Aorta (tissue), 5 donors: ENCODE results near the gene TMEM135. TPM values are rescaled to one million over a fixed set of nuclear protein-coding genes. Genes with fewer than 3 reads are reported as not detected.

Experiments used
- ATAC-seq: fragments of 200-7000 bp; cut with Tn5 transposase; one replicate; pipeline ENCODE4 v1.9.1; 2022; ENCODE audit warnings: moderate library complexity; ENCODE audit not compliant: low FRiP score
- DNase-seq, 2 donors: peaks; one replicate each; pipeline ENCODE4 v3.0.0-alpha.2; 2020
- H3K27ac ChIP-seq, 2 donors: one replicate each; pipeline ENCODE4 v1.5.1; 2013; ENCODE audit warnings: low read length in 2 of 2, mild to moderate bottlenecking in 2 of 2, moderate library complexity in 2 of 2, control low read depth in 1 of 2, inconsistent platforms in 1 of 2, low read depth in 1 of 2
- H3K27me3 ChIP-seq, 2 donors: one replicate each; pipeline ENCODE4 v1.6.1; 2013; ENCODE audit warnings: control low read depth in 1 of 2, low read length in 1 of 2, mild to moderate bottlenecking in 1 of 2, moderate library complexity in 1 of 2; ENCODE audit not compliant: insufficient read depth in 2 of 2, control insufficient read depth in 1 of 2
- H3K36me3 ChIP-seq, 2 donors: one replicate each; pipeline ENCODE4 v1.6.1; 2013; ENCODE audit warnings: control low read depth in 1 of 2, low read length in 1 of 2, mild to moderate bottlenecking in 1 of 2; ENCODE audit not compliant: insufficient read depth in 2 of 2, control insufficient read depth in 1 of 2
- H3K4me1 ChIP-seq, 2 donors: one replicate each; pipeline ENCODE4 v1.6.1; 2013; ENCODE audit warnings: low read length in 2 of 2, control low read depth in 1 of 2, mild to moderate bottlenecking in 1 of 2, moderate library complexity in 1 of 2; ENCODE audit not compliant: insufficient read depth in 2 of 2, control insufficient read depth in 1 of 2
- H3K4me3 ChIP-seq, 2 donors: one replicate each; pipeline ENCODE4 v1.5.1; 2013; ENCODE audit warnings: low read length in 2 of 2, control low read depth in 1 of 2, mild to moderate bottlenecking in 1 of 2
- H3K9me3 ChIP-seq: one replicate; pipeline ENCODE4 v1.6.1; 2013; ENCODE audit warnings: mild to moderate bottlenecking, low read length; ENCODE audit not compliant: control insufficient read depth
- WGBS, 2 donors: extraction: QIAGEN DNeasy Blood & Tissue Kit; methylation state at CpG; one replicate each; pipeline ENCODE4 v1.1.7; 2013; 5-methylcytosine and 5-hydroxymethylcytosine counted together
- intact Hi-C, 2 donors: fragments of 100-400 bp; cut with DNase I; formaldehyde crosslinking; loops; one replicate each; pipeline versions ENCODE4 v1.14.2 to v1.15.0; 2022
- polyA plus RNA-seq, 2 donors: library from polyadenylated mRNA; stranded (reverse); fragments of 200-250 nt; gene quantifications; one replicate each; pipeline ENCODE4 v1.2.3, GENCODE V29; 2013
- total RNA-seq, 2 donors: library from RNA; stranded (reverse); fragmentation: NEBNext Ultra II Directional; extraction: Animal tissue kit (Norgen Biotek cat#: 25700); gene quantifications; one replicate each; pipeline ENCODE4 v1.2.1, GENCODE V29; 2021
- donor health status: healthy with polysubstance abuse.
- donor health status: Bipolar disorder and iron deficiency.
- donor health status: DM: no; HTN: no; CAD: no.
- donor health status: DM: no; HTN: no; CAD: no.
- donor health status: DM: yes; HTN: yes; CAD: no.

Gene TMEM135
- total and polyA plus RNA-seq, 4 donors = 10.6 to 49.0 (median 26.9) TPM

GRCh38 chr11:87223816-87224215 lies 186.1 kb downstream of the TMEM135 start:
- 17 to 28% methylated on average over 2 of the region's 2 CpGs for WGBS, 2 donors
- Histone ChIP-seq H3K4me1 (no peaks in the 10 kb centered on the region), H3K27ac (peak overlapping the region in 1 of 2 donors; percentile 43), H3K36me3 (no peaks in the 10 kb centered on the region), H3K9me3 (no peaks in the 10 kb centered on the region), H3K27me3 (no peaks in the 10 kb centered on the region), H3K4me3 (no peak overlapping the region)
- intact Hi-C loops = no loop called here
- no peak for DNase-seq
- ATAC-seq = no peak

DNA sequence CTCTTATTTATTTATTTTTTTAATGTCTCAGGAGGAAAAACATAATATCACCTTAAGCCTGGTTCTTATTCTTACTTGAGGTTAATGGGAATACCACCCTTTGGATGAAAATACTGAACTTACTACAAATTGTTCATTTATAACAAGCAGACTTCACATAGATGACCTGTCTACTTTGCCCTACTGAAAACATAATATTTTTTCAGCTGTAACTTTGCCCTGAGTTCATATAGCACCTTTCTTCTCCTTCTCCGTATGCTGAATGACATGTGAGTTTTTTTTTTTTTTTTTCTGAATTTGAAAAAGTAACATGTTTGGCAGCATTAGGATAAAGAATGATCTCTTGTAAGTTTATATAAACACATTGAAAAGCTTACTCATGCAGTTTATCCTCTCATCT lies 186.8 kb downstream of the TMEM135 start:
- DNase-seq (no peak), ATAC-seq (no peak)
- no peak overlapping the region for H3K27ac ChIP-seq
- H3K4me1 ChIP-seq = no peaks in the 10 kb centered on the region
- no peaks in the 10 kb centered on the region for H3K9me3 ChIP-seq
- 52 to 60% methylated on average over 1 of the region's 1 CpG for WGBS, 2 donors
- no peaks in the 10 kb centered on the region for H3K36me3 ChIP-seq
- no peaks in the 10 kb centered on the region for H3K27me3 ChIP-seq
- no peak overlapping the region for H3K4me3 ChIP-seq
- intact Hi-C loops = no loop called here

- DNase-seq (no peak), ATAC-seq (no peak)
- no peaks in the 10 kb centered on the region for H3K4me1 ChIP-seq
- H3K4me3 ChIP-seq = no peak overlapping the region
- no peaks in the 10 kb centered on the region for H3K9me3 ChIP-seq
- H3K36me3 ChIP-seq = no peaks in the 10 kb centered on the region
- intact Hi-C loops = no loop called here
- WGBS, 2 donors = 69 to 74% methylated on average over 2 of the region's 2 CpGs
- H3K27ac ChIP-seq = no peak overlapping the region
- H3K27me3 ChIP-seq = no peaks in the 10 kb centered on the region
These were observed 191.1 kb downstream of the TMEM135 start for GRCh38 chr11:87228820-87229219.

DNA sequence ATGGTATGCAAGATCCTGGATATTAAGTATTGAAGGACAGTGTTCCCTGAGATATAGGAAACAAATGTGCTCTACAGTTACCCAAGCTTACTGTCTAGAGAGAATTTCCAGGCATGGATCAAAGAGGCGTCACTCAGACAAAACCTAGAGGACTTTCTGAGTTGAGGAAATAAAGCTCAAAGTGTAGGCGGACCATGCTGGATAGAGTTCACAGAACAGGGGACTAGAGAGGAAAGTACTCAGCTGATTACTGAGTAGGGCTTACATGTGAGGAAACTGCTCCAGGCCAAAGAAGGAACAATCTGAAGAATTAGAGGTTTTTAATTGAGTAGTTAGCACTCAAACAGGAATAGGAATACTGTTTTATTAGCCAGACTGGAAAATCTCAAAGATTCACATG lies 193.3 kb downstream of the TMEM135 start:
- Histone ChIP-seq H3K4me1 (no peaks in the 10 kb centered on the region), H3K27ac (no peak overlapping the region), H3K4me3 (no peak overlapping the region), H3K36me3 (no peaks in the 10 kb centered on the region), H3K27me3 (no peaks in the 10 kb centered on the region), H3K9me3 (no peaks in the 10 kb centered on the region)
- no peak for ATAC-seq
- no peak for DNase-seq
- WGBS, 2 donors = 97 to 98% methylated on average over 2 of the region's 2 CpGs
- intact Hi-C loops = loop anchor here in 1 of 2 donors (10.0 kb wide), 1 partner anchor 56 kb away; no protein-coding TSS in a partner anchor

- H3K4me3 ChIP-seq = no peak overlapping the region
- H3K36me3 ChIP-seq = no peaks in the 10 kb centered on the region
- no peaks in the 10 kb centered on the region for H3K27me3 ChIP-seq
- no peak overlapping the region for H3K27ac ChIP-seq
- ATAC-seq (no peak), DNase-seq (no peak)
- H3K4me1 ChIP-seq = no peaks in the 10 kb centered on the region
- no peaks in the 10 kb centered on the region for H3K9me3 ChIP-seq
- intact Hi-C loops = loop anchor here in 1 of 2 donors (10.0 kb wide), 1 partner anchor 58 kb away; no protein-coding TSS in a partner anchor
- 96 to 100% methylated on average over 1 of the region's 1 CpG for WGBS, 2 donors
These were observed 194.6 kb downstream of the TMEM135 start for GRCh38 chr11:87232320-87232719.

DNA sequence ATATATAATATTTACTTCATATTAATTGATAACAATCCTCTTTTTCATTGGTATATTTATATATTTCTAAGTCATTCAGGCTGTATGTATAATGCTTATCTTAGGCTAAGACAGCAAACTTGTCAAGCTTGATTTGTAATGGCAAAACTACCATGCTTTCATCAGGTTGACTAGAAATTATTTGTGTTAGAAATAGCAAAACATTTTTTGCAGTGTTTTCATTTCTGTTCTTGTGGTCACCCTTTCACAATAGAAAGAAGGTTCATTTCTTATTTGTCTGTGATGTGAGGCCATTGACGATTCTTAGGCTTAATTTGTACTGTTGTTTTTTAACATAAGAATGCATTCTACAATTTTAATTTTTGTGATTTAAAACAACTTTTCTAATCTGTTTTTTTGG lies 197.6 kb downstream of the TMEM135 start:
- H3K27me3 ChIP-seq = no peaks in the 10 kb centered on the region
- 2 to 8% methylated on average over 1 of the region's 1 CpG for WGBS, 2 donors
- no peak overlapping the region for H3K27ac ChIP-seq
- H3K4me1 ChIP-seq = no peaks in the 10 kb centered on the region
- intact Hi-C loops = loop anchor here in 1 of 2 donors (10.0 kb wide), 1 partner anchor 61 kb away; no protein-coding TSS in a partner anchor
- ATAC-seq = no peak
- no peaks in the 10 kb centered on the region for H3K9me3 ChIP-seq
- no peaks in the 10 kb centered on the region for H3K36me3 ChIP-seq
- no peak overlapping the region for H3K4me3 ChIP-seq
- DNase-seq = no peak

DNA sequence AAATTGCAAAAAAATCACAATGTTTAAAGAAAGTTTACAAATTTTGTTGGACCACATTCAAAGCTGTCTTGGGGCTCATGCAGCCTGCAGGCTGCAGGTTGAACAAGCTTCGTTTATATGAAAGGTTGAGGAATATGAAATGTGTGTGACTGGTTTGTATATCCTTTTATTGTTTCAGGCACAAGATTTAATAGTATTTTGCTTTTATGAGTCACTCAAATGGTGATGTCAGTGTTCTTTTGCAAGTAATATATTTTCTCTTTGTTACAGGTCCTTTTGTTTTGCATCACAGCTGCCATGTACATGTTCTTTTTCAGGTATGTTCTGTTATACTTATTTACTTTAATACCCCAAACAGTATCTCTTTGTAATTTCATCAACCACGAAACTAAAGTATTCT lies 198.6 kb downstream of the TMEM135 start:
- Histone ChIP-seq H3K36me3 (no peaks in the 10 kb centered on the region), H3K27me3 (no peaks in the 10 kb centered on the region), H3K27ac (no peak overlapping the region), H3K9me3 (no peaks in the 10 kb centered on the region), H3K4me1 (no peaks in the 10 kb centered on the region), H3K4me3 (no peak overlapping the region)
- intact Hi-C loops = loop anchor here in 1 of 2 donors (10.0 kb wide), 1 partner anchor 62 kb away; no protein-coding TSS in a partner anchor
- WGBS, 2 donors = 54 to 55% methylated on average over 2 of the region's 2 CpGs
- ATAC-seq (no peak), DNase-seq (no peak)

- H3K36me3 ChIP-seq = no peaks in the 10 kb centered on the region
- DNase-seq = no peak
- no peak overlapping the region for H3K4me3 ChIP-seq
- intact Hi-C loops = loop anchor here in 1 of 2 donors (10.0 kb wide), 1 partner anchor 64 kb away; no protein-coding TSS in a partner anchor
- ATAC-seq = peak; percentile 74
- H3K27ac ChIP-seq = no peak overlapping the region
- no peaks in the 10 kb centered on the region for H3K9me3 ChIP-seq
- H3K27me3 ChIP-seq = no peaks in the 10 kb centered on the region
- H3K4me1 ChIP-seq = no peaks in the 10 kb centered on the region
- WGBS, 2 donors = 1 to 5% methylated on average over 2 of the region's 2 CpGs
These were observed 201.3 kb downstream of the TMEM135 start for GRCh38 chr11:87239001-87239400.

DNA sequence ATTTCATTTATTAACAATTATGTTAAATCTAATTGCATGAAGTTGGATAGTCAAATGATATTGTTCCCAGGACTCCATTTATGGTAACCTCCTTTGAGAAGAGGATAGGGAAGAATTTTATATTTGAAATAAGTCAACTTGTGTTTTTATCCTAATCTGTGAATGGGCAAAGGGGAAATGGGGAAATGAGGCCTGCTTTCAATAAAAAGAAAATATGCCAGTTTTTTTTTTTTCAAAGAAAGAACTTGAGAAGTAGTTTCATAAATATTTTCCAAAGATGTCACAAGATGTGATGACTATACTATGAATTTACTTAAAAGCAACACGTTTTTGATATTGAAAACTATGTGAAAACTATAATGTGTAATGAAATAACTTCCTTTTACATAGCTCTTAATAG lies 201.8 kb downstream of the TMEM135 start:
- ATAC-seq (no peak), DNase-seq (no peak)
- Histone ChIP-seq H3K4me3 (no peak overlapping the region), H3K36me3 (no peaks in the 10 kb centered on the region), H3K27me3 (no peaks in the 10 kb centered on the region), H3K9me3 (no peaks in the 10 kb centered on the region), H3K27ac (no peak overlapping the region), H3K4me1 (no peaks in the 10 kb centered on the region)
- 10 to 15% methylated on average over 1 of the region's 1 CpG for WGBS, 2 donors
- intact Hi-C loops = loop anchor here in 1 of 2 donors (10.0 kb wide), 1 partner anchor 65 kb away; no protein-coding TSS in a partner anchor
